ENCODE data around the gene PCNP. TPM values are rescaled to one million over a fixed set of nuclear protein-coding genes. Genes with fewer than 3 reads are reported as not detected.
"Not testable (repeated sequence)": the region's sequence is repeated elsewhere in the genome, so short reads cannot be mapped to it uniquely, and the experiment has no call there.

PCNP gene, protein sequence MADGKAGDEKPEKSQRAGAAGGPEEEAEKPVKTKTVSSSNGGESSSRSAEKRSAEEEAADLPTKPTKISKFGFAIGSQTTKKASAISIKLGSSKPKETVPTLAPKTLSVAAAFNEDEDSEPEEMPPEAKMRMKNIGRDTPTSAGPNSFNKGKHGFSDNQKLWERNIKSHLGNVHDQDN
- total RNA-seq (2014; rRNA removed; shearing (Covaris generic)), result 68.2 and 92.0 TPM in 2 replicates

- peak within 1 kb of the TSS; percentile 94 for H3K4me3 ChIP-seq (ENCODE audit: insufficient read depth, low read depth, low read length)
- H3K36me3 ChIP-seq (replicated peaks; ENCODE audit: control insufficient read depth, insufficient read depth, low read length), result no peaks in the 10 kb centered on the region; the same call in none of the 2 replicates
- H3K27me3 ChIP-seq (ENCODE audit: control insufficient read depth, insufficient read depth, low read length), result no peaks in the 10 kb centered on the region
- DNase-seq, result peak; percentile 90
These were observed at the start of gene PCNP for GRCh38 chr3:101573449-101574387. Gene PCNP, plus strand, starts transcription at chr3:101574180. Its CDS starts 36 bp downstream, at chr3:101574216.

- Histone ChIP-seq H3K27me3 (ENCODE audit: control insufficient read depth, insufficient read depth, low read length) (no peaks in the 10 kb centered on the region), H3K4me3 (ENCODE audit: insufficient read depth, low read depth, low read length) (no peak overlapping the region), H3K36me3 (replicated peaks; ENCODE audit: control insufficient read depth, insufficient read depth, low read length) (no peaks in the 10 kb centered on the region)
- DNase-seq, result no peak
These were observed 46.5 kb upstream of the PCNP start for GRCh38 chr3:101527441-101527840.

GRCh38 chr3:101527906-101528305 lies 46.1 kb upstream of the PCNP start:
- no peak overlapping the region for H3K4me3 ChIP-seq (ENCODE audit: insufficient read depth, low read depth, low read length)
- no peaks in the 10 kb centered on the region for H3K27me3 ChIP-seq (ENCODE audit: control insufficient read depth, insufficient read depth, low read length)
- no peak for DNase-seq
- no peaks in the 10 kb centered on the region for H3K36me3 ChIP-seq (replicated peaks; ENCODE audit: control insufficient read depth, insufficient read depth, low read length)

DNA sequence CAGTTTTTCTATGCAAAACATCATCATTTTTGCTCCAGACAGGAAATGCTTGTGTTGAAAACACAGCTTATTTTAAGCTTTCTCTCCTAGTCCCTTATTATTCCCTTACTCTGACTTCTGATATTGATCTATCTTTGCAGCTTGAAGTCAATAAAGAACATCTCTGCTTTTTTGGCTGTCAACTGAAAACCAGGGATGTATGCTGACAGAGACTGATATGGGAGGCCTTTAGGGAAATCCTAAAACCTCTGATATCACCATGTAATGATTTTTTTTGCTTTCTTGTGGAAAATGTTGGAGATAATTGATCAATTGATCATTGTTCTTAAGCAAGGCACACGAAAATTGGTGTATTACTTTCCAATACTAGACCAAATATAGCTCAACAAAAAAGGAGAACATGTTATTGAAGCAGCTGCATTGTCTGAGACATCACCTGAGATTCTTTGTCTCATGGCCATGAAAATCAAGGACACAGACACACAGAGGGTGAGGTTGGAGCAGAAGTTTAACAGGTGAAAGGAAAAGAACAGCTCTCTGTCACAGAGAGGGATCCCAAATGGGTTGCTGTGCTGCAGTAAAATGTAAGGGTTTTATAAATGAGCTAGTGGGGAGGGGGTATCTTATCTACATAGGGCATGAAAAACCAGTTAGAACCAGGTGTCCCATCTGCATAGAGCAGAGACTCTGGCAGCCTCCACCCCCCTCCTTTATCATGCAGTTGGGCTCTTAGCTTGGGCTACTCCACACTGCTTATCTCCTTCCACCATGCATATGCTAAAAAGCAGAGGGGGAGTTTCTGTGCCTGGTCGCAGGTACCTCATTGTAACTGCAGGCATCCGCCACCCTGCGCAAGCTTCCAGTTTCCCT lies 43.9 kb upstream of the PCNP start:
- no peaks in the 10 kb centered on the region for H3K36me3 ChIP-seq (replicated peaks; ENCODE audit: control insufficient read depth, insufficient read depth, low read length)
- peak; percentile 66 for DNase-seq
- H3K27me3 ChIP-seq (ENCODE audit: control insufficient read depth, insufficient read depth, low read length), result no peaks in the 10 kb centered on the region
- no peak overlapping the region for H3K4me3 ChIP-seq (ENCODE audit: insufficient read depth, low read depth, low read length)

DNA sequence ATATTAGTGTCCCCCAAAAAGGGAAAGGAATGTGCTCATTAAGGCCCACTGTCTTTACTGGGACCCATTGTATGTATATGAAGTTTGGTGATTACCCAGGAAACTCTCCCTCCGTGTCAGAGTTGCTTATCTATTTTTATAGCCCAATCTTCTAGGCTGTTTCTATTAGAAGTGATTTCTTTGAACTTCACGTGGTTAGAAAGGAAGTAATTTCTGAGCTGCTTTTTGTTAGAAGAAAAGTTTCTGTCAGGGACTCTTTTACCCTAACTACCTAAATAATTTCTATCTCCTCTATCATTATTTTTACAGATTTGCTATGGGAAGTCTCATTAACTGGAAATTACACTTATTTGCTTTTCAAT lies 43.3 kb upstream of the PCNP start:
- Histone ChIP-seq H3K36me3 (replicated peaks; ENCODE audit: control insufficient read depth, insufficient read depth, low read length) (no peaks in the 10 kb centered on the region), H3K27me3 (ENCODE audit: control insufficient read depth, insufficient read depth, low read length) (no peaks in the 10 kb centered on the region), H3K4me3 (ENCODE audit: insufficient read depth, low read depth, low read length) (no peak overlapping the region)
- DNase-seq, result no peak

- Histone ChIP-seq H3K36me3 (replicated peaks; ENCODE audit: control insufficient read depth, insufficient read depth, low read length) (no peaks in the 10 kb centered on the region), H3K4me3 (ENCODE audit: insufficient read depth, low read depth, low read length) (no peak overlapping the region), H3K27me3 (ENCODE audit: control insufficient read depth, insufficient read depth, low read length) (no peaks in the 10 kb centered on the region)
- DNase-seq, result no peak
These were observed 42.4 kb upstream of the PCNP start for GRCh38 chr3:101531473-101532086.

DNA sequence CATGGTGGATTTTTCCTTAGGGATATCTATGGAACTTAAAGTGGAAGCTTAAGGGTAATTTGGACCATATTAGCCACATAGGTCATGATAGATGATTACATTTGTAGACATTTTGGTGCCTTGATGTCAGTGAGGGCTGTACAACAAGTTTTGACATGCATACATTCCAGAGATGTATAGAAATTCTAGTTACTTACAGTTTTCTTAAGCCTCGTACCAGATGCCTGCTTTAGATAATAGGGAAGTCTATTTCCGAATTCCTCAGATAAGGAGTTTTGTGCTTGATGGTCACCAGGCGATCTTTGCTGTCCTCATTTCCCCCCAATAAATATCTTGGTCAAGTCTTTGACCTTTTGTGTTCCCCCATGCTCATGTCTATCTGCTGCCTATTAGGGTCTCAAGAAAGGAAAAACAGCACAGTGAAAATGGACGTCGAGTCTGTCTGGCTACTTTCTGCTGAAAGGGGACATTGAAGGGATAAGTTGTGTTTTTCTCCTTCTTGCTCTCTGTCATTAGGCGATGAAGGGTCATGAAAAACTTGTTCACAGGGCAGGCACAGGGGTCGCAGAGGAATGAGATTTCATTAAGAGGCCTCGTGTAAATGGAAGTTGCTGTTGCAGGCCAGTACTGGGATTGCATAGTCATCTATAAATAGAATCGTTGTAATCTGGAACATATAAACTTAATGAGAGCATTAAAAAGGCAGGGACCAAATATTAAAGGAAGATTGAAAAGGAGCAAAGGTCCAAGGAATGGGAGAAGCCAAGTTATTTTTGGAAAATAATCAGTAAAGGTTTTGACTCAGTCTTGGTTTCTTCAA lies 41.0 kb upstream of the PCNP start:
- Histone ChIP-seq H3K27me3 (ENCODE audit: control insufficient read depth, insufficient read depth, low read length) (no peaks in the 10 kb centered on the region), H3K4me3 (ENCODE audit: insufficient read depth, low read depth, low read length) (no peak overlapping the region), H3K36me3 (replicated peaks; ENCODE audit: control insufficient read depth, insufficient read depth, low read length) (no peaks in the 10 kb centered on the region)
- DNase-seq, result no peak

DNA sequence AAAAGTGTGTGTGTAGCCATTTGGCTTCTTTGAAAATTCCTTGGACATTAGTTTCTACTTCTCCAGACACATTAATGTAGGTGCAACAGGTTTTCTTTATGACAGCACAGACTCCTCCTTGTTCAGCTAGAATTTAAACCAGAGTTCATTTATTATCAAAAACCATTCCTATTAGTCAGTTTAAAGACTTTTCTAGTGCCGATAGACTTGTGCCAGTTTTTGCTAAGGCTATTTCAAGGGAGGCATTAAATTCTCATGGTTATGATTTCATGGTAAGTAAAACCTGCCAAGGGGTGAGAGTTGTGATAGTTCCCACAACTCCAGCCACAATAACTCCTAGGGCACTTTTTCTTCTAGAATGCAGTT lies 40.4 kb upstream of the PCNP start:
- DNase-seq, result no peak
- Histone ChIP-seq H3K36me3 (replicated peaks; ENCODE audit: control insufficient read depth, insufficient read depth, low read length) (no peaks in the 10 kb centered on the region), H3K4me3 (ENCODE audit: insufficient read depth, low read depth, low read length) (no peak overlapping the region), H3K27me3 (ENCODE audit: control insufficient read depth, insufficient read depth, low read length) (no peaks in the 10 kb centered on the region)

- Histone ChIP-seq H3K36me3 (replicated peaks; ENCODE audit: control insufficient read depth, insufficient read depth, low read length) (no peaks in the 10 kb centered on the region), H3K4me3 (ENCODE audit: insufficient read depth, low read depth, low read length) (no peak overlapping the region), H3K27me3 (ENCODE audit: control insufficient read depth, insufficient read depth, low read length) (no peaks in the 10 kb centered on the region)
- DNase-seq, result no peak
These were observed 38.8 kb upstream of the PCNP start for GRCh38 chr3:101535221-101535620.

DNA sequence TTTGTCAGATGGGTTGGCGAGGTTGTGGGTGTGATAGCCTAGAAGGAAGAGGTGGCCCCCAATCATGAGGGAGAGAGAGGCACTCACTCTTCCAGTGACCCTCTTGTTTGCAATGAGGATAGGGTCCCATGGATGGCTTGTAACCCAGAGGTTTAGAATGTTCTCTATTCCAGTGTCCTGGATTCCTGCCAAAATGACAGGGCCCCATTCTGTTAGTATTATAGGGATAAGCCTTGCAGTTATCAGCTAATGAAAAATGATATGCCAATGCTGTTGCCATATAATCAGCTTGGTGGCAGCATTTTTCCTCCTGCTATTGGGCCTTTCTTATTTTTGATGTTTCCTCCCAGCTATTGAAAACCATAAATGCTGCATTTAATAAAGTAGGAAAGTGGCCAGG lies 37.7 kb upstream of the PCNP start:
- no peak for DNase-seq
- no peaks in the 10 kb centered on the region for H3K27me3 ChIP-seq (ENCODE audit: control insufficient read depth, insufficient read depth, low read length)
- no peaks in the 10 kb centered on the region for H3K36me3 ChIP-seq (replicated peaks; ENCODE audit: control insufficient read depth, insufficient read depth, low read length)
- no peak overlapping the region for H3K4me3 ChIP-seq (ENCODE audit: insufficient read depth, low read depth, low read length)

DNA sequence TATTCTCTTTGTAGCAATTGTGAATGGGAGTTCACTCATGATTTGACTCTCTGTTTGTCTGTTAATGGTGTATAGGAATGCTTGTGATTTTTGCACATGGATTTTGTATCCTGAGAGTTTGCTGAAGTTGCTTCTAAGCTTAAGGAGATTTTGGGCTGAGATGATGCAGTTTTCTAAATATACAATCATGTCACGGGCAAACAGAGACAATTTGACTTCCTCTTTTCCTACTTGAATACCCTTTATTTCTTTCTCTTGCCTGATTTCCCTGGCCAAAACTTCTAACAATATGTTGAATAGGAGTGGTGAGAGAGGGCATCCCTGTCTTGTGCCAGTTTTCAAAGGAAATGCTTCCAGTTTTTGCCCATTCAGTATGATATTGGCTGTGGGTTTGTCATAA lies 37.0 kb upstream of the PCNP start:
- DNase-seq; H3K36me3 ChIP-seq (replicated peaks; ENCODE audit: control insufficient read depth, insufficient read depth, low read length); H3K27me3 ChIP-seq (ENCODE audit: control insufficient read depth, insufficient read depth, low read length); H3K4me3 ChIP-seq (ENCODE audit: insufficient read depth, low read depth, low read length): not testable (repeated sequence)

- no peak for DNase-seq
- no peaks in the 10 kb centered on the region for H3K27me3 ChIP-seq (ENCODE audit: control insufficient read depth, insufficient read depth, low read length)
- H3K4me3 ChIP-seq (ENCODE audit: insufficient read depth, low read depth, low read length), result no peak overlapping the region
- no peaks in the 10 kb centered on the region for H3K36me3 ChIP-seq (replicated peaks; ENCODE audit: control insufficient read depth, insufficient read depth, low read length)
These were observed 31.0 kb upstream of the PCNP start for GRCh38 chr3:101542957-101543356.

DNA sequence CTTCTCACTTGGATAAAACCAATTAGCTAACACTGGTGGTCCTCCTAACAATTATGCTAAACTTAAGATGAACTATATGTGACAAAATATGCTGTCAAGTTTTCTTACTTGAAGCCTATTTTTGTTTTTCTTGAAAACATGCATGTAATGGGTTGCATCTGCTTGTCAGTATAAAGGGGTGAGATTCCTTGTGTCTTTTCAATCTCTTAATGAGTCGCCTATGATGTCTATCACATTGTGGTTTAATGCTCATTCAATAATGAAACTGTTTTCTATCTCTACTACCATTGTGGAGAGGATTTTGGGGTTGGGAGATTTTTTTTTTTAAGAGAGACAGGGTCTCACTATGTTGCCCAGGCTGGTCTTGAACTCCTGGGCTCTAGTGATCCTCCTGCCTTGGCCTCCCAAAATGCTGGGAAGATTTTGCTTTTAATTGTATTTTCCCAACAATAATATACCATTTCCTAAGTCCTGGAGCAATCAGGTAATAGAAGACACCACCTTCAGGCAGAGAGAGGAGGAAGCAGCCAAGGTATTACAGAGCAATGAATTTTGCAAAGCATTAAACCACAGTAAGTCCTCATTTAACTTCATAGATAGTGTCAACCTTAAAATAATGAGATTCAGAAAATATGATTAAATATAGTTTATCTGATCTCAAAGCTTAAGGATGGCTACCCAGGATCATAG lies 29.7 kb upstream of the PCNP start:
- DNase-seq, result no peak
- Histone ChIP-seq H3K36me3 (replicated peaks; ENCODE audit: control insufficient read depth, insufficient read depth, low read length) (no peaks in the 10 kb centered on the region), H3K4me3 (ENCODE audit: insufficient read depth, low read depth, low read length) (no peak overlapping the region), H3K27me3 (ENCODE audit: control insufficient read depth, insufficient read depth, low read length) (no peaks in the 10 kb centered on the region)

Data from H7 (cell line).